HEK293T (cell line): ENCODE measurements around the gene GP9.

Experiments
- CTCF ChIA-PET: fragments of 350-600 bp; formaldehyde crosslinking; extraction: SDS; loops from one replicate; lab custom pipeline; 2021; ENCODE audit warnings: antibody characterized with exemption, inconsistent platforms; lab: Yijun Ruan, JAX
- POLR2A ChIA-PET: fragments of 350-600 bp; formaldehyde crosslinking; extraction: SDS; loops from one replicate; lab custom pipeline; 2020; ENCODE audit warnings: antibody characterized with exemption, inconsistent platforms; lab: Yijun Ruan, JAX
- DNase-seq: peaks from one replicate; pipeline ENCODE4 v3.0.0; 2012; ENCODE audit warnings: mixed read lengths; ENCODE audit errors: extremely low spot score
- ARNT ChIP-seq: fragments of 450-650 bp; IDR thresholded peaks from 2 replicates; pipeline ENCODE4 v1.6.1; 2017; ENCODE audit warnings: mild to moderate bottlenecking
- BHLHE40 ChIP-seq: fragments of 450-650 bp; IDR thresholded peaks from 2 replicates; pipeline ENCODE4 v1.6.1; 2016; ENCODE audit warnings: mild to moderate bottlenecking, moderate library complexity, borderline replicate concordance
- CTBP1 ChIP-seq: fragments of 450-650 bp; IDR thresholded peaks from 2 replicates; pipeline ENCODE4 v1.6.1; 2016; ENCODE audit warnings: borderline replicate concordance
- ELF4 ChIP-seq: fragments of 450-650 bp; IDR thresholded peaks from 2 replicates; pipeline ENCODE4 v1.6.1; 2017; ENCODE audit warnings: antibody characterized with exemption
- FOXA1 ChIP-seq: fragments of 450-650 bp; IDR thresholded peaks from 2 replicates; pipeline ENCODE4 v1.6.1; 2016; ENCODE audit warnings: mild to moderate bottlenecking
- FOXK2 ChIP-seq: fragments of 450-650 bp; IDR thresholded peaks from 2 replicates; pipeline ENCODE4 v1.6.1; 2016; ENCODE audit warnings: mild to moderate bottlenecking
- FOXM1 ChIP-seq: fragments of 450-650 bp; IDR thresholded peaks from 2 replicates; pipeline ENCODE4 v1.6.1; 2017; ENCODE audit warnings: mild to moderate bottlenecking, borderline replicate concordance
- HDGF ChIP-seq: fragments of 450-650 bp; IDR thresholded peaks from 2 replicates; pipeline ENCODE4 v1.6.1; 2017; ENCODE audit warnings: antibody characterized with exemption, borderline replicate concordance
- L3MBTL2 ChIP-seq: fragments of 450-650 bp; conservative IDR thresholded peaks from 2 replicates; pipeline ENCODE4 v1.6.1; 2016; ENCODE audit warnings: mild to moderate bottlenecking
- LEF1 ChIP-seq: fragments of 450-650 bp; IDR thresholded peaks from 2 replicates; pipeline ENCODE4 v1.6.1; 2017; ENCODE audit warnings: mild to moderate bottlenecking, borderline replicate concordance
- NFRKB ChIP-seq: fragments of 450-650 bp; IDR thresholded peaks from 2 replicates; pipeline ENCODE4 v1.6.1; 2016; ENCODE audit warnings: mild to moderate bottlenecking, moderate library complexity
- SUZ12 ChIP-seq: fragments of 450-650 bp; IDR thresholded peaks from 2 replicates; pipeline ENCODE4 v1.6.1; 2016; ENCODE audit warnings: mild to moderate bottlenecking
- TARDBP ChIP-seq: fragments of 450-650 bp; IDR thresholded peaks from 2 replicates; pipeline ENCODE4 v1.6.1; 2016
- ZNF384 ChIP-seq: fragments of 450-650 bp; IDR thresholded peaks from 2 replicates; pipeline ENCODE4 v1.6.1; 2016
- TF ChIP-seq, protein P1 (sequence below): fragments of 450-650 bp; IDR thresholded peaks from 2 replicates; pipeline ENCODE4 v1.6.1; 2016

The GP9 gene

GRCh38 chr3:129035360-129036221 lies 25.0 kb upstream of the GP9 start:
- ChIA-PET CTCF (no interaction called here), POLR2A (interaction anchor here (1.2 kb wide), 1 partner anchor 9 kb away, joined by 5 read pairs; no protein-coding TSS in a partner anchor)
- no peak for DNase-seq
- no peak for TF ChIP-seq FOXM1
- TF ChIP-seq, protein P1, sequence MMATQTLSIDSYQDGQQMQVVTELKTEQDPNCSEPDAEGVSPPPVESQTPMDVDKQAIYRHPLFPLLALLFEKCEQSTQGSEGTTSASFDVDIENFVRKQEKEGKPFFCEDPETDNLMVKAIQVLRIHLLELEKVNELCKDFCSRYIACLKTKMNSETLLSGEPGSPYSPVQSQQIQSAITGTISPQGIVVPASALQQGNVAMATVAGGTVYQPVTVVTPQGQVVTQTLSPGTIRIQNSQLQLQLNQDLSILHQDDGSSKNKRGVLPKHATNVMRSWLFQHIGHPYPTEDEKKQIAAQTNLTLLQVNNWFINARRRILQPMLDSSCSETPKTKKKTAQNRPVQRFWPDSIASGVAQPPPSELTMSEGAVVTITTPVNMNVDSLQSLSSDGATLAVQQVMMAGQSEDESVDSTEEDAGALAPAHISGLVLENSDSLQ, result no peak
- TF ChIP-seq ELF4, result no peak

- ChIA-PET CTCF (interaction anchor here (0.6 to 0.7 kb wide), 3 partner anchors 18 to 66 kb away, joined by 4 to 5 read pairs (median 5); no protein-coding TSS in a partner anchor), POLR2A (interaction anchor here (1.2 kb wide), 1 partner anchor 9 kb away, joined by 5 read pairs; no protein-coding TSS in a partner anchor)
- DNase-seq, result no peak
Observed at GRCh38 chr3:129036222-129037092, 24.1 kb upstream of the GP9 start.

GRCh38 chr3:129037093-129037419 lies 23.5 kb upstream of the GP9 start:
- ChIA-PET CTCF (interaction anchor here (0.6 to 0.7 kb wide), 3 partner anchors 17 to 498 kb away, joined by 3 to 5 read pairs (median 4); no protein-coding TSS in a partner anchor), POLR2A (interaction anchor here (1.2 kb wide), 1 partner anchor 10 kb away, joined by 5 read pairs; no protein-coding TSS in a partner anchor)
- TF ChIP-seq, protein P1, result no peak
- no peak for TF ChIP-seq FOXA1
- no peak for TF ChIP-seq LEF1
- no peak for DNase-seq

More at GRCh38 chr3:129036222-129037092, 24.1 kb upstream of the GP9 start:
- TF ChIP-seq FOXK2, result no peak
- TF ChIP-seq HDGF, result no peak
- no peak for TF ChIP-seq SUZ12
- TF ChIP-seq, protein P1, result no peak
- TF ChIP-seq CTBP1, result no peak
- TF ChIP-seq L3MBTL2, result no peak
- no peak for TF ChIP-seq NFRKB
- no peak for TF ChIP-seq BHLHE40
- TF ChIP-seq FOXA1, result no peak
- TF ChIP-seq TARDBP, result no peak
- TF ChIP-seq ARNT, result no peak
- no peak for TF ChIP-seq FOXM1
- TF ChIP-seq LEF1, result no peak
- no peak for TF ChIP-seq ZNF384
- TF ChIP-seq ELF4, result no peak

- TF ChIP-seq, protein P1, result no peak
- TF ChIP-seq LEF1, result no peak
- ChIA-PET CTCF (interaction anchor here (1.3 kb wide), 1 partner anchor 14 kb away, joined by 8 read pairs; no protein-coding TSS in a partner anchor), POLR2A (interaction anchor here (1.0 kb wide), 1 partner anchor 11 kb away, joined by 3 read pairs; no protein-coding TSS in a partner anchor)
- DNase-seq, result no peak
Observed at GRCh38 chr3:129038121-129038855, 22.3 kb upstream of the GP9 start.

DNA sequence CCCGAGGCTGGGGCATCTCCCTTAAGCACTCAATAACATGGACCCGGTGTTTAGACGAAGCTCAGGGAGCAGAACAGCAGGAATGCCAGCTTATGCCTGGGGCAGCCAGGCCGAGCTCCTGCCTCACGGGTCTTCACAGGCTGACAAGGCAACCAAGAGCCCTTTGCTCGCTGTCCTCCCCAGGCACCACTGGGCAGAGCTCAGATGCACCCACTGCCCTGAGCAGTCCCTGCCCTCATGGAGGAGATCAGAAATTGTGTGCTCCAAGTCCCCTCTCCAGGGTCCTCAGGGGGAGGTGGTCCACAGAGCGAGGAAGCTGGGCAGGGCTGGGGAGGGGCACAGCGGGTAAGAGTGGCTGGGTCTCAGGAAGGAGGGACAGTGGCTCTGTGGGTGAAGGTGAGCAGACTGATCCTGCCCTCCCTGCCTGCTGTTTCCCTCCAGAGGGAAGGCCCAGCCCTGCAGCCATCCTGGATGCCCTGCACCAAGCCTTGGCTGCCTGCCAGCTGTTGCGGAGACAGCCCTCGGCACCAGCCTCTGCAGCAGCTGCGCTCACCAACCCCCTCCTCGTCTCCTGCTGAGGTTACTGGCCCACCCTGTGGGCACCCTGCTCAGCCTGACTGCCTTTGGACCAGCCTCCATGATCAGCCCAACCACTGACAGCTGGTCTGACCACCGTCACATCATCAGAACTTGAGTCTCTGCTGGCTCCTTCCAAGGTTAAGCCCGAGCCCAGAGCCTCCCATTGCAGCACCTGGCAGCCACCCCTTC lies 21.1 kb upstream of the GP9 start:
- POLR2A ChIA-PET, result no interaction called here
- no peak for DNase-seq
- CTCF ChIA-PET, result interaction anchor here (0.7 to 1.3 kb wide), 2 partner anchors 13 to 46 kb away, joined by 3 to 8 read pairs; no protein-coding TSS in a partner anchor
- TF ChIP-seq LEF1 (no peak), ZNF384 (no peak), L3MBTL2 (no peak), HDGF (no peak), SUZ12 (no peak), ARNT (no peak), TARDBP (no peak), ELF4 (no peak), FOXA1 (no peak), CTBP1 (no peak), NFRKB (no peak), FOXK2 (no peak)
- TF ChIP-seq, protein P1, result no peak
